Measurements from ENCODE around the gene UNC5A.

UNC5A gene

GRCh38 chr5:176854164-176854563, 43.8 kb downstream of the UNC5A start:
- Histone ChIP-seq H3K4me3 (ENCODE audit: insufficient read length, low read depth) (no peak overlapping the region), H3K9me3 (ENCODE audit: insufficient read depth, low read length) (no peaks in the 10 kb centered on the region), H3K36me3 (ENCODE audit: insufficient read depth, insufficient read length, low read length) (no peaks in the 10 kb centered on the region), H3K4me1 (ENCODE audit: insufficient read depth, insufficient read length) (peaks cover 6% of the 10 kb centered on the region), H3K27me3 (ENCODE audit: insufficient read depth, insufficient read length) (peaks cover 5% of the 10 kb centered on the region), H3K9ac (ENCODE audit: insufficient read length, low read depth) (no peak overlapping the region)
- TF ChIP-seq YY1 (IDR thresholded peaks at IDR 0.05; ENCODE audit: insufficient read depth, insufficient read length) = no peak
- TF ChIP-seq SUZ12 (IDR thresholded peaks at IDR 0.05; ENCODE audit: extremely low read depth, insufficient read depth, insufficient read length) = no peak
- TF ChIP-seq ZNF274 (IDR thresholded peaks at IDR 0.05; ENCODE audit: low read depth, low read length) = no peak
- DNase-seq (ENCODE audit: low read depth, low spot score) = no peak

- H3K9ac ChIP-seq (ENCODE audit: insufficient read length, low read depth) = no peak overlapping the region
- no peaks in the 10 kb centered on the region for H3K9me3 ChIP-seq (ENCODE audit: insufficient read depth, low read length)
- H3K36me3 ChIP-seq (ENCODE audit: insufficient read depth, insufficient read length, low read length) = no peaks in the 10 kb centered on the region
- H3K4me3 ChIP-seq (ENCODE audit: insufficient read length, low read depth) = no peak overlapping the region
- no peak for DNase-seq (ENCODE audit: low read depth, low spot score)
- H3K27me3 ChIP-seq (ENCODE audit: insufficient read depth, insufficient read length) = peaks cover 5% of the 10 kb centered on the region
- TF ChIP-seq SUZ12 (IDR thresholded peaks at IDR 0.05; ENCODE audit: extremely low read depth, insufficient read depth, insufficient read length) (no peak), YY1 (IDR thresholded peaks at IDR 0.05; ENCODE audit: insufficient read depth, insufficient read length) (no peak), ZNF274 (IDR thresholded peaks at IDR 0.05; ENCODE audit: low read depth, low read length) (no peak)
- H3K4me1 ChIP-seq (ENCODE audit: insufficient read depth, insufficient read length) = peaks cover 6% of the 10 kb centered on the region
Observed at GRCh38 chr5:176855598-176855997, 45.2 kb downstream of the UNC5A start.

DNA sequence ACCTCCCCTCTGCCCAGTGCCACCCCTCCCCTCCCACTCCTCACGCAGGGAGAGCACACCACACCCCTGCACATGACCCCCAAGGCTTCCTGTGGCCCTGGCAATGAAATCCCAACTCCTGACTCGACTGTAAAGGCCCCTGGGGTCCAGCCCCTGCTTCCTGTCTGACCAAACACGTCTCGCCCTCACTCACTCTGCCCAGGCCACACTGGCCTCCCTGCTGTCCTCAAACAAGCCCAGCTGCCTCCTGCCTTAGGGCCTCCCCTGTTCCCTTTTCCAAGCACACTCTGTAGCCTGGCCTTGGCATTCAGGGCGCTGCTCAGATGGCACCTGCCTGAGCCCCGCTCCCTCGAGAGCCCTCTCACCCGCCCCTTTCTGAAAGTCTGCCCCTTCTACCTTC, 46.4 kb downstream of the UNC5A start:
- Histone ChIP-seq H3K4me3 (ENCODE audit: insufficient read length, low read depth) (no peak overlapping the region), H3K27me3 (ENCODE audit: insufficient read depth, insufficient read length) (peaks cover 5% of the 10 kb centered on the region), H3K9me3 (ENCODE audit: insufficient read depth, low read length) (no peaks in the 10 kb centered on the region), H3K36me3 (ENCODE audit: insufficient read depth, insufficient read length, low read length) (no peaks in the 10 kb centered on the region), H3K4me1 (ENCODE audit: insufficient read depth, insufficient read length) (peaks cover 13% of the 10 kb centered on the region), H3K9ac (ENCODE audit: insufficient read length, low read depth) (no peak overlapping the region)
- DNase-seq (ENCODE audit: low read depth, low spot score) = no peak
- TF ChIP-seq YY1 (IDR thresholded peaks at IDR 0.05; ENCODE audit: insufficient read depth, insufficient read length) = no peak
- no peak for TF ChIP-seq SUZ12 (IDR thresholded peaks at IDR 0.05; ENCODE audit: extremely low read depth, insufficient read depth, insufficient read length)
- TF ChIP-seq ZNF274 (IDR thresholded peaks at IDR 0.05; ENCODE audit: low read depth, low read length) = no peak

GRCh38 chr5:176857216-176857893, 47.0 kb downstream of the UNC5A start:
- peaks cover 19% of the 10 kb centered on the region for H3K4me1 ChIP-seq (ENCODE audit: insufficient read depth, insufficient read length)
- DNase-seq (ENCODE audit: low read depth, low spot score) = no peak
- peaks cover 5% of the 10 kb centered on the region for H3K27me3 ChIP-seq (ENCODE audit: insufficient read depth, insufficient read length)
- no peaks in the 10 kb centered on the region for H3K36me3 ChIP-seq (ENCODE audit: insufficient read depth, insufficient read length, low read length)
- H3K9me3 ChIP-seq (ENCODE audit: insufficient read depth, low read length) = no peaks in the 10 kb centered on the region
- no peak overlapping the region for H3K4me3 ChIP-seq (ENCODE audit: insufficient read length, low read depth)
- no peak overlapping the region for H3K9ac ChIP-seq (ENCODE audit: insufficient read length, low read depth)
- TF ChIP-seq YY1 (IDR thresholded peaks at IDR 0.05; ENCODE audit: insufficient read depth, insufficient read length) (no peak), ZNF274 (IDR thresholded peaks at IDR 0.05; ENCODE audit: low read depth, low read length) (no peak), SUZ12 (IDR thresholded peaks at IDR 0.05; ENCODE audit: extremely low read depth, insufficient read depth, insufficient read length) (no peak)

- Histone ChIP-seq H3K4me1 (ENCODE audit: insufficient read depth, insufficient read length) (peaks cover 22% of the 10 kb centered on the region), H3K27me3 (ENCODE audit: insufficient read depth, insufficient read length) (peaks cover 5% of the 10 kb centered on the region), H3K4me3 (ENCODE audit: insufficient read length, low read depth) (no peak overlapping the region), H3K9ac (ENCODE audit: insufficient read length, low read depth) (no peak overlapping the region), H3K36me3 (ENCODE audit: insufficient read depth, insufficient read length, low read length) (no peaks in the 10 kb centered on the region), H3K9me3 (ENCODE audit: insufficient read depth, low read length) (no peaks in the 10 kb centered on the region)
- no peak for TF ChIP-seq YY1 (IDR thresholded peaks at IDR 0.05; ENCODE audit: insufficient read depth, insufficient read length)
- TF ChIP-seq ZNF274 (IDR thresholded peaks at IDR 0.05; ENCODE audit: low read depth, low read length) = no peak
- TF ChIP-seq SUZ12 (IDR thresholded peaks at IDR 0.05; ENCODE audit: extremely low read depth, insufficient read depth, insufficient read length) = no peak
- DNase-seq (ENCODE audit: low read depth, low spot score) = no peak
Observed at GRCh38 chr5:176857894-176858273, 47.5 kb downstream of the UNC5A start.

DNA sequence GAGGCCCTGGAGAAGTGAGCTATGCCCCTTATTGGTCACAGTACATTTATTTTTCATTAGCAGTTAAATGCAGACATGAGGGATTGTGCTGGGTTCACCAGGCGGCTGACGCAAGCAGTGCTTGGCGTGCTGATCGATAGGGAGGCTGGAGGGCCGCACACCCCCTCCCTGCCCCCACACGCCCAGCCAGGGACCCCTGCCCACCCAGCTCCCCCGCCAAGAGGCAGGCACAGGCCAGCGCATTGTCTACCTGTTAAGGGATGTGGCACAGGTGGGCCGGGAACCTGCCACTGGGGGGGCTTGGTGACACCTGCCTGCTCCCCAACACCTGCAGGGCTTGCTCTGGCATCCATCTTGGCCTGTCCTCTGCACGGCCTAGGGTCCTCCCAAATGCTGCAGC, 49.6 kb downstream of the UNC5A start:
- peaks cover 25% of the 10 kb centered on the region for H3K4me1 ChIP-seq (ENCODE audit: insufficient read depth, insufficient read length)
- DNase-seq (ENCODE audit: low read depth, low spot score) = no peak
- no peak overlapping the region for H3K4me3 ChIP-seq (ENCODE audit: insufficient read length, low read depth)
- no peak overlapping the region for H3K9ac ChIP-seq (ENCODE audit: insufficient read length, low read depth)
- no peaks in the 10 kb centered on the region for H3K9me3 ChIP-seq (ENCODE audit: insufficient read depth, low read length)
- no peaks in the 10 kb centered on the region for H3K36me3 ChIP-seq (ENCODE audit: insufficient read depth, insufficient read length, low read length)
- H3K27me3 ChIP-seq (ENCODE audit: insufficient read depth, insufficient read length) = peaks cover 11% of the 10 kb centered on the region
- TF ChIP-seq YY1 (IDR thresholded peaks at IDR 0.05; ENCODE audit: insufficient read depth, insufficient read length) (no peak), ZNF274 (IDR thresholded peaks at IDR 0.05; ENCODE audit: low read depth, low read length) (no peak), SUZ12 (IDR thresholded peaks at IDR 0.05; ENCODE audit: extremely low read depth, insufficient read depth, insufficient read length) (no peak)

DNA sequence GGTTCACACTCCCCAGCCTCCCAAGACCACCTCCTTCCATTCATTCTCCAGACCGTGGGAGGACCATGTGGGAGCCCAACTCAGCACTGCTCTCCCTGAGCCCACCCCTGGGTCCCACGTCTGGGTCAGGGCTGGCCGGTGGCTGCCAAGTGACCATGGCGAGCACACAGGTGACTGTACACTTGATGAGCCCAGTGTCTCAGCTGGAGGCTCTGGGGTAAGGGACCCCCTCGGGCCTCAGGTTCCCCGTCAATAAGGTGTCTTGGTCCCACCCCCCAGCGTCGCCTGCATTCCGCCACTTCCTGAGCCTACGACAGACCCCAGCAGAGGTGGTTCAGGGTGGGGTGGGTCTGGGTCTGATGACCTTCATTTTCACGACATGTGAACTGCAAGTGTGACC, 50.0 kb downstream of the UNC5A start:
- Histone ChIP-seq H3K27me3 (ENCODE audit: insufficient read depth, insufficient read length) (peaks cover 14% of the 10 kb centered on the region), H3K36me3 (ENCODE audit: insufficient read depth, insufficient read length, low read length) (no peaks in the 10 kb centered on the region)
- DNase-seq (ENCODE audit: low read depth, low spot score) = no peak

More for the DNA sequence above, 50.0 kb downstream of the UNC5A start:
- Histone ChIP-seq H3K4me3 (ENCODE audit: insufficient read length, low read depth) (no peak overlapping the region), H3K9ac (ENCODE audit: insufficient read length, low read depth) (no peak overlapping the region), H3K9me3 (ENCODE audit: insufficient read depth, low read length) (no peaks in the 10 kb centered on the region), H3K4me1 (ENCODE audit: insufficient read depth, insufficient read length) (peaks cover 25% of the 10 kb centered on the region)
- TF ChIP-seq SUZ12 (IDR thresholded peaks at IDR 0.05; ENCODE audit: extremely low read depth, insufficient read depth, insufficient read length) (no peak), ZNF274 (IDR thresholded peaks at IDR 0.05; ENCODE audit: low read depth, low read length) (no peak), YY1 (IDR thresholded peaks at IDR 0.05; ENCODE audit: insufficient read depth, insufficient read length) (no peak)
